Umbilical cord (tissue), 2 donors: ENCODE data around the gene GPD2. TPM values are rescaled to one million over a fixed set of nuclear protein-coding genes. Genes with fewer than 3 reads are reported as not detected.
"Not testable (repeated sequence)": the region's sequence is repeated elsewhere in the genome, so short reads cannot be mapped to it uniquely, and the experiment has no call there.

Experiments
- DNase-seq: peaks from one replicate; pipeline ENCODE4 v3.0.0-alpha.2; 2015; ENCODE audit warnings: low spot score
- total RNA-seq: library from RNA; depleted of rRNA; stranded (reverse); fragments of >200 nt; gene quantifications from one replicate; pipeline ENCODE4 v1.2.3, GENCODE V29; 2014; ENCODE audit warnings: low replicate concordance; ENCODE audit not compliant: insufficient read depth

Gene GPD2
- total RNA-seq, 1 donor from 2014 or later = 8.9 TPM

- no peak for DNase-seq
These were observed 38.2 kb downstream of the GPD2 start for GRCh38 chr2:156474401-156474800.

GRCh38 chr2:156476021-156476849 is 40.1 kb downstream of the GPD2 start:
- no peak for DNase-seq

- no peak for DNase-seq
These were observed 40.6 kb downstream of the GPD2 start for GRCh38 chr2:156476850-156477206.

- DNase-seq = no peak
These were observed 44.2 kb downstream of the GPD2 start for GRCh38 chr2:156480376-156480775.

- no peak for DNase-seq
These were observed 45.1 kb downstream of the GPD2 start for GRCh38 chr2:156481312-156481711.

- DNase-seq = no peak
These were observed 47.6 kb downstream of the GPD2 start for GRCh38 chr2:156483741-156484173.

- no peak for DNase-seq
These were observed 50.0 kb downstream of the GPD2 start for GRCh38 chr2:156486147-156486546.

- no peak for DNase-seq
These were observed 50.4 kb downstream of the GPD2 start for GRCh38 chr2:156486614-156487013.

GRCh38 chr2:156489195-156489594 is 53.0 kb downstream of the GPD2 start:
- no peak for DNase-seq

GRCh38 chr2:156489750-156490465 is 53.7 kb downstream of the GPD2 start:
- DNase-seq = no peak

GRCh38 chr2:156490466-156490840 is 54.3 kb downstream of the GPD2 start:
- DNase-seq = no peak

GRCh38 chr2:156491176-156491575 is 55.0 kb downstream of the GPD2 start:
- DNase-seq = no peak

GRCh38 chr2:156492979-156493378 is 56.8 kb downstream of the GPD2 start:
- DNase-seq = no peak

- DNase-seq = not testable (repeated sequence)
These were observed 59.8 kb downstream of the GPD2 start for GRCh38 chr2:156495998-156496397.

- DNase-seq = no peak
These were observed 69.5 kb downstream of the GPD2 start for GRCh38 chr2:156505696-156506095.

- no peak for DNase-seq
These were observed 74.9 kb downstream of the GPD2 start for GRCh38 chr2:156511122-156511521.

GRCh38 chr2:156511803-156512202 is 75.6 kb downstream of the GPD2 start:
- DNase-seq = no peak

- no peak for DNase-seq
These were observed 76.3 kb downstream of the GPD2 start for GRCh38 chr2:156512451-156512850.

- DNase-seq = no peak
These were observed 77.0 kb downstream of the GPD2 start for GRCh38 chr2:156513219-156513618.

GRCh38 chr2:156517419-156517818 is 81.2 kb downstream of the GPD2 start:
- peak; percentile 35 for DNase-seq

GRCh38 chr2:156518138-156518537 is 82.0 kb downstream of the GPD2 start:
- no peak for DNase-seq

GRCh38 chr2:156522864-156523440 is 86.8 kb downstream of the GPD2 start:
- DNase-seq = no peak
